NCI-H2107 (cell line): ENCODE results near the gene CLMP.
"Not testable (repeated sequence)": the region's sequence is repeated elsewhere in the genome, so short reads cannot be mapped to it uniquely, and the experiment has no call there.

Experiments used
- DNase-seq: peaks from one replicate; lab custom pipeline; 2025; lab: John Stamatoyannopoulos, UW

The CLMP gene

DNA sequence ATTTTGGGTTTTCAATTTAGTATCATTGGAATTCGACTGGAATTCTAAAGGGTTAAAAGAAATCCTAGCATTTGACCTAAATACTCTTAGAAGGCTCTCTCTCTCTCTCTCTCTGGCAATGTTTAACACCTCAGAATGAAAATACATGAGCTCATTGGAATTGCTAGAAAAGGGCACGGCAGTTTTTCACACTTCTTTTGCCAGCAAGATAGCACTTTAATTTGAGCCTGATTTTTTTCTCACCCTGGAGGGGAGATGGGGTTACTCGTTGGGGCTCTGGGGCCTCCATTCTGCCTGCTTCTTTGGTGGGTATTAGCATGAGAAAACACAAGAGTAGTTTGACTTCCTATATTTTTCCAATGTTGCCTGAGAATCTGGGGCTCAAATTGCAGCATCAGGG lies 22.8 kb upstream of the CLMP start:
- DNase-seq, result no peak

DNA sequence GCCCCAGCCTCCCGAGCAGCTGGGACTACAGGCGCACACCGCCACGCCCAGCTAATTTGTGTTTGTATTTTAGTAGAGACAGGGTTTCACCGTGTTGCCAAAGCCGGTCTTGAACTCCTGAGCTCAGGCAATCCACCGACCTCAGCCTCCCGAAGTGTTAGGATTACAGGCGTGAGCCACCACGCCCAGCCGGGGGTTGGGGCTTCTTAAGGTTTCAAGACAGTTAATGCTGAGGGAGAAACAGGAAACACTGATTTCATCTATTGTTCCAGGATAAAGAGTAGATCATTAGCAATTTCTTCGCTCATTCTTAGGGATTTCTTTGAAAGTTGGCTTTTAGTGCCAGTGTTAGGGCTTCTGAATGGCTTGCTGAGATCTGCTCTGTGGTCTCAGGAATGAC lies 21.2 kb upstream of the CLMP start:
- no peak for DNase-seq

DNA sequence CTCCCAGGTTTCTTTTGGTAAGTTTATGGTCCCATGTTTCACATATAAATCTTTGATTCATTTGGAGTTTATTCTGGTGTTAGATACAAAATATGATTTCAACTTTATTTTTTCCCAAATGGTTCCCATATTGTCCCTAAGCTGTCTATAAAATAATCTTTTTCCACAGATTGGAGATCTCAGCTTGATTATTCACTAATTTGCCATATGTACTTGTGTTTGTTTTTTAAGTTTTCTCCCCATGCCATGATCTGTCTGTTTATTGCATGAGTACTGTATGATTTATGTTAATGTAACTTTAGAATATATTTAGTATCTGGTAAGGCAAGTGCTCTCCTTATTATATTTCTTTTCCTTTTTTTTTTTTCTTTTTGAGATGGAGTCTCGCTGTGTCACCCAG lies 19.9 kb upstream of the CLMP start:
- no peak for DNase-seq

DNA sequence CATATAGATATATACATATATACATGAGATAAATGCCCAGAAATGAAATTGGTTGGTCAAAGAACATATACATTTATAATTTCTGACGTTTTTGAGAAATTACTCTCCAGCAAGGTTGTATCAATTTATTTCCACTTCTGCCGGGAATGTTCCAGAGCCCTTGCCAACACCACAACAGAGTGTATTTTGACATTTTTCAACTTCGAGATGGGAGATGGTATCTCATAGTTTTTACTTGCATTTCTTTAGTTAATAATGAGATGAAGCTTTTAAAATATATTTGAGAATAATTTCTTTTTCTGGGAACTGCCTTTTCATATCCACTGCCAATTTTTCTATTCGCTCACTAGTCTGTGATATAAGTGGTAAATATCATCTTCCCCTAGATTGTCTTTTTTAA lies 19.3 kb upstream of the CLMP start:
- no peak for DNase-seq

DNA sequence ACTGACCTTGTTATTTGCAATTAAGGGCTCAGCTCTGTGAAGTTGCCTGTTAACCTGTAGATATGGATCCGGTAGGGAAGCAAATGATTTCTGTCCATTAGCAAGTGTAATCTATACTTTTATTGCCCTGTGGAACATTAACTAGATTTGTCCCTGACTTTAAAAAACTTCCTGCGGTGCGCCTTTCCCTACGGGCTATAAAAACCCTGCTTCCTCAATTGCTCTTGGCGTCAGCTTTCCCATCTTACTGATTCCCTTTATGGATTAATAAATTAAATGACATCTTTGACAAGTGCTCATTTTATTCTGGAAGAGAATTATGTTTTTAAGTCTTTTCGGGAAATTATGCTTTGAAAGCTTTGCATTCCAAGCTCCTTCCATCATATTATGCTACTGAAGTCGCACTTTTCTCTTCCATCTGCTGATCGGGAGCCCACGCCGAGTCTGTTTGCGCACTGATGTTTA lies 18.3 kb upstream of the CLMP start:
- DNase-seq, result no peak

DNA sequence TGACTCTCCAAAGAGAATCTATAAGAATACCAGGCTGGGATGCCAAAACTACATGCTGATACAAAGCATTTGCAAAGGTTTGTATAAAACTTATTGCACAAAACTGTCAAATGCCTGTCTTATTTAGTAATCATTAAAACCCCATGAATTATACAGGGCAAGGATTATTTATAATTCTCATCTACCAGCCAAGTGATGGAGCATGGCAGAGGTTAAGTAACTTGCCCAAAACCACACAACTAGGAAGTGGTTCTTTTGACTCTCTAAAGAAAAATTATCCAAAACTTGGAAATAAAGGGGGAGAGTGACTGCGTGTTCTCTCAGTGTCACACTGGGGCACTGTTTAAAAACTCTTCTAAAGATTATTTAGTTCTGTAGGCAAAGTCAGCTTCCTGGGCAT lies 17.4 kb upstream of the CLMP start:
- no peak for DNase-seq

DNA sequence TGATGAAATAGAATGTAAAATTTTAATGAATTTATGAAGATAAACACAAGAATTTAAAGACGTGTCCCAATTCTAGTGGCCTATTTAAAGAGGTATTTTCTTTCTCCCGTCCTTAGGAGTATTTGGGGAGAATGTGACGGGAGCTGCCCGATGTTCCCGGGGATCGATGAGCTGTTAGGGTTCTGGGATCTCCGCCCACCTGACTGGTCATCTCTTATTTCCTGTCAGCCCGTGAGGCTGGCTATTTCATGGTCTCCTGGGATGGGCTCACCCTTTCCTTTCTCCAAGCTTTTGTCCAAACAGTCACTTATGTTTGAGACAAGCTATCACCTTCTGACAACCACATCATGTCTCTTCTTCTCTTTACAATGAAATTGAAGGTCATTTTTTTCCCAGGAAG lies 16.9 kb upstream of the CLMP start:
- no peak for DNase-seq

DNA sequence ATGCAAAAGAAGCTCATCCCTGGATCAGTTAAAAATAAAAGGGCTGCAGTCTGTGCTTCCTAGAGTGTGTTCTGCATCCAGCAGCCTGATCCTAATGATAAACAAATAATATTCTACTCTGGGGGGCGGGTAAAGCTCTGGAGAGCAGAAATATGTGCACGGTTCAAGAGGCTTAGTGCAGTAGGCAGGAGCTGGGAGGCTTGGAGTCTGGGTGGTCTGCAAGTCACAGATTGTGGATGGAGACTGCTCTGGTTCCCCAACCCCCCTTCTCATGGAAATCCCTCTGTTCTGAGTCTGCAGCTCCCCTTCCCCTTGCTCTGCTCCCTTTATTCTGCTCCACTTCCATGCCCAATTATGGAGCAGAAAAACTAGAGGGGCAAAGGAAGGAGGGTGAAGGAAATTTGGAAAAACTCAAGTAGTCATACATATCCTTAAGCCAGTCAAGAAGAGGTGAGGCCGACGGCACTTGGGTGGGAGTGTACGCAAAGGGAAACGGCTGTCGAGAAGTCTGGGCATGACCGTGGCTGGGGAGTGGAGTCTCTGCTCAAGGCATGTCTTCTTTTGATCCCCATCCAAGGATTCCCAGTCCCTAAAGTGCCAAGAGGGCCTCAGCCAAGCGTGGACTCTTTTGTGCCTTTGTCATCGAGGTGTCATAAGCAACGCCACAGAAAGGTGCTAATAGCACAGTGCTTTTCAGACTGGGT lies 16.3 kb upstream of the CLMP start:
- no peak for DNase-seq

DNA sequence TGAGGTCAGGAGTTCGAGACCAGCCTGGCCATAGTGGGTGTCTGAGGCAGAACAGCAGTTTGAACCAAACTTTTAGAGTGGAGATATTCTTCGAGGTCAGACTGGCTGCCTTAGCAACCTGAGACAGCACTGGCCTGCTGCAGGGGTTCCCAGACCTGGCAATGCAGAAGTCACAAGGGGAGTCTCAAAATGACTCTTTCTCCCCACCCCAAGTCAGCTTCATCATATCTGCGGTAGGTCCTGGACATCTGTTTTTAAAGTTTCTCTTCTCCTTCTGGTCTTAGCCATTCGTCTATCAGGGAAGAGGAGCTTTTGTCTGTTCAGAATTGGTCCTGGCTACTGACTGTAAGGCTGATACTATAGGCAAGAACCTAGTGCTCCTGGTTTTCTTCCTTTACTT lies 14.5 kb upstream of the CLMP start:
- DNase-seq, result no peak

DNA sequence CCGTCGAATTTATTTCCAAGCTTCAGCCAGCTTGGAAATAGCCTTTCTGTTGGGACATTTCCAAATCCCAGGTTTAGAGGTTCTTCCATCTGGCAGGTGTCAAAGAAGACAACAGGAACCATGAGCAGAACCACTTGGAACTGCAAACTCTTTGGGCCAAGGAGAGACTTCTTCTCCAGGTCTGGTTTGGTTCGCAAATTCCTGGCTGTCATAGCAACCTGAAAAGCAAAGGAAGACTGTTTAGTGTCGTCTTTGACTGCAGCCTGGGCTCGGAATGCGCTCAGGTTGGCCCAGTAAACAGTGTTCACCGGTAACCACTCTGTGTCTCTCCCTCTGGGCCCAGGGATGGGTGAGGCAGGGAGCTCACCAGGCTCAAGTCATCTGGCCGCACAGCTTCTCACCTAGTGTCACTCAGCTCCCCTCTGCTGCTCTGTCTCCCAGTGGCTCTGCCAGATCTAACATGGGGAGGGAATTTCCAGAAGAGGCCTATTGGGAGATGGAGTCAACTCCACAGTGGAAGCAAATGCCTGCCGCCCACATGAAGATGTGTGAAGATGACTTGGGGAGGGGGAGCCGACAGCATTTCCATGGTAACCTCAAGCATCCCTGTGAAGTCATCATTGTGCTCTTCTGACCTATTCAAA lies 11.9 kb upstream of the CLMP start:
- DNase-seq, result no peak

DNA sequence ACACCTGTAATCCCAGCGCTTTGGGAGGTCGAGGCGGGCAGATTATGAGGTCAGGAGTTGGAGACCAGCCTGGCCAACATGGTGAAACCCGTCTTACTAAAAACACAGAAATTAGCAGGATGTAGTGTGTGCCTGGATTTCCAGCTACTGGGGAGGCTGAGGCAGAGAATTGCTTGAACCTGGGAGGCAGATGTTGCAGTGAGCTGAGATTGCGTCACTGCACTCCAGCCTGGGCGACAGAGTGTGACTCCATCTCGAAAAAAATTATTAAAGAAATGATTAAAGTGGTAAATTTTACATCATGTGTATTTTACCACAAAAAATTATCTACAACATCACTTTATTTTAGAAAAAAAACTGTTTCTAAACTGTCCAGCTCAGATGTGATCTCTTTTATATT lies 11.0 kb upstream of the CLMP start:
- not testable (repeated sequence) for DNase-seq

DNA sequence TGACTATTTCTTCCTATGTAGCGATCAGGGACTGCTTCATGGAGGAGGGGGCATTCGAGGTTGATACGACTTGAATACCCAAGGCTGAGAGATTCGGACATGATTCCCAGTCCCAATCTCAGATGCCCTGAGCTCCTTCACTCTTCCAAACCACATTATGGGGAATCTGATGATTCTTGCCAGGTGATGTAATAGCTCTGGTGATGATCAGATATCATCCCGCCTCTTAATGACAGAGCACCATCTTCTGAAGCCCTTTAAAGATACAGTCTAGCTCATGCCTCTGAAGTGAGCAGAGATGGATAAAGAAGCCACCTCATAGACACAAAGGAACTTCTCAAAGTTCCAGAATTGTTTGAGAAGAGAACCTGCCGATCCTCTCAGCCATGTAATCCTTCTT lies 8.9 kb upstream of the CLMP start:
- no peak for DNase-seq

DNA sequence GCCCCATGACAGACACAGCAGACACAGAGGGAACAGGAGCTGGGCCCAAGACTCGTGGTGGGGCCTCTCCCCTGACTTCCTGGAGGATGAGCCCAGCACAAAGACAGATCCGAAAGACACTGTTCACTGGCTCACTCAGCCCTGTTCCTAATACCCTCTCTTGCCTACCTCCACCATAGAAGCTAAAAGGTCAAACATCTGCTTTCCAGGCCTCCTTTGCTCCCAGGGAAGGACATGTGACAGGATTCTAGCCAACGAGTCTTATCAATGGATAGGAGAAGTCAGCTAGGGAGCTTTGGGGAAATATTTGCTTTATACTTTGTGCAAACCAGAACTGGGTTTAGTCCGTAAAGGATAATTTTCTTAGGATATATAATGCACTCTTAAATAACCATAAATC lies 8.4 kb upstream of the CLMP start:
- no peak for DNase-seq

DNA sequence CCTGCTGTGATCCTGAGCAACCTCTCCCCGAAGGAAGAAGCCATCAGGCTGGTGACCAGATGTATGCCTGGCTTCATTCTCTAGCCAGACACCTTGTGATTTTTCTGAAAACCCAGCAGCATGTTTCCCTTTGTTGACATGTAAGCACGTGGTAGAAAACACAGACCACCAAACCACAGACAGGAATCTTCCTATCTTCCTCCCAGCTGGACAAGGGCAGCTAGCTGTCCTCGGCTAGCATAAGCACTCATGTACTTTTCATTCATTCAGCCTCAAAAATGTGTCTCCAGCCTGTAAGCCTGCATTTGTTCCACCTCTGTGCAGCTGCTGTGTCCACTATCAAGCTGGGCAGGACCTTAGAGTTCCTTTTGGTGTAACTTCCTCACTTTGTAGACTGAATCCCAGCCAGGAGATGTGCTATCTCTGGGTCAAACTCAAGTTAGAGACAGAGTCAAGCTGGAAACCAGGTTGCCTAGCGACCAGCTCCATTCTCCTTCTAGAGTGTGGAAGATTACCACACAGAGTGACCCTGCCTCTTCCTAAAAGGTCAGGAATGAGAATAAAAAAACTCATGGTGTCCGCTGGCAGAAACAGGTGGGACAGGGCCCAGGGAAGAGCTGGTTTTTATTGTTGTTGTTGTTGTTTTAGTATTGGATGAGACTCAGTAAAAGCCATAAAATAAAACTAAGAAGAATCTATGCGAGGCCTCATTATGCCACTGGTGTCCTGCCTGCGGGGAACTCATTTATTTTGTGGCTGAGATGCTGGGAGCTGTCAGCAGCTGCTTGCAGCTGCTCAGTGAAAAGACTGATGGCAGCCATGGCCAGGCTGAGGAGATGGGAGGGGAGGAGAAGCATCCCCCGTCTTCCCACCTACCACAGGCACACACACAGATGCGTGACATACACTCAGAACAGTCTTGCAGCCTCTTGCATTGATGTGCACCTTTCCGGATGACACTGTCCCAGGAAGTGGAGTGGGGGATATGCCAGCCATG lies 7.4 kb upstream of the CLMP start:
- DNase-seq, result no peak

DNA sequence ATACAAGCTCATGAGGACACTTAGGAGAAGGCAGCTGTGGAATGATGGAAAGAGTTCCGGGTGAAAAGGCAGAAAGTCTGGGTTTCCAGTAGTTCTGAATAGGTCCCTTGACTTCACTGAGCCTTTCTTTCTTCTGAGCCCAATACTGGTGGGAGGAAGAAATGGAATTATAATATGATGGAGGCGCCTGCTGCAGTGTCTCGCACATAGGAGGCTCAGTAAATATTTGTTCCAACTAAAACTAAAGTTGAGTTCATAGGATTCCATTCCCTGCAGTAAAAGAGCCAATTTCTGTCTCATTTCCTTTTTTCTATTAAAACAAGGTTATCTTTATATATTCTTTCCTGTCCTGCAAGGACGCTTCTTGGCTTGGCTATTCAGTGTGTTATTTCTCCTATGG lies 5.2 kb upstream of the CLMP start:
- DNase-seq, result no peak

DNA sequence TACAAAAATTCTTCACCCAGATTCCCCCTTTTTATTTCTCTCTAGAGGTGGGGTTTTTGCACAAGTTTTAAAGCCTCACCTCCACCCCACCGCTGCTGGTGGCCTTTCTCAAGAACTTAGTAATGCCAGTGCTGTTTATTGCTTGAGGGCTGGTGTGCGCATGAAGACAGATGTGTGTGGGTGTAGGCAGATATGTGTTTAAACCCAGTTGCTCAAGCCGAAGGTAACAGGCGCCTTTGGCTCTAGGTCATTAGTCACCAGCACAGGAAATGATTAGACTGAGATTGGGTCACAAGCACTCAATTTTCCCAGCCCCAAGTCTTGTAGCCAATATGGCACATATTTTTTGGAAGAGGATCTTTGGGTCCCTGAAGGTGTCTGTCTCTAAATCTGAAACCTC lies 2.7 kb upstream of the CLMP start:
- DNase-seq, result no peak

DNA sequence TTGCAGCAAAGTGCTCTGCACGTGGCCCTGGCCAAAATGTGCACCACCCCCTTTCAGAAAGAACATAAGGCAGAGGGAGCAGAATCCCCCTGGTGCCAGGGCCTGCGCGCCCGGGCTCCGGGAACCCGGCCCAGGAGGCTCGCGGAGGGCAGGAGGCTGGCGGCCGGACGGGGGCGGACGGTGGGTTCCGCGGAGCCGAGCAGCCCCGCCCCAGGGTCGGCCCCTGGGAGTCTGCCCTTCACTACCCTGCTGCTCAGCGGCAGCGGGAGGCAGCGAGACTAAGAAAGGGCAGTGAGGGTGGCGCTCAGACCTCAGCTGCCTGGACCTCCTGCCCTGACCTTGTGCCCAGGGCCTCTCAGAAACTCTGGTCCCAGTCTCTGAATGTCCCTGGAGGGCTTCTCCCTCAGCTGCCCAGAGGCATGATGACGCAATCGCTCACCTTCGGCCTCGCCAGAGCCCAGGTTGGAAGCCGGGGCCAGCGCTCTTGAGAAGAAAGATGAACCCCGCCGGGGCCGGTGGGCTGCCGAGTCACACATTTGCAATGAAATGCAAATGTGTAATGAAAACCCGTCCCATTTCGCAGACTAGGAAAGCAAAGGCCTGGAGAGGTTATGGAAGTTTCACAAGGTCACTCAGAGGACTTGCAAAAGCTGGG lies 1.1 kb upstream of the CLMP start:
- DNase-seq, result no peak

DNA sequence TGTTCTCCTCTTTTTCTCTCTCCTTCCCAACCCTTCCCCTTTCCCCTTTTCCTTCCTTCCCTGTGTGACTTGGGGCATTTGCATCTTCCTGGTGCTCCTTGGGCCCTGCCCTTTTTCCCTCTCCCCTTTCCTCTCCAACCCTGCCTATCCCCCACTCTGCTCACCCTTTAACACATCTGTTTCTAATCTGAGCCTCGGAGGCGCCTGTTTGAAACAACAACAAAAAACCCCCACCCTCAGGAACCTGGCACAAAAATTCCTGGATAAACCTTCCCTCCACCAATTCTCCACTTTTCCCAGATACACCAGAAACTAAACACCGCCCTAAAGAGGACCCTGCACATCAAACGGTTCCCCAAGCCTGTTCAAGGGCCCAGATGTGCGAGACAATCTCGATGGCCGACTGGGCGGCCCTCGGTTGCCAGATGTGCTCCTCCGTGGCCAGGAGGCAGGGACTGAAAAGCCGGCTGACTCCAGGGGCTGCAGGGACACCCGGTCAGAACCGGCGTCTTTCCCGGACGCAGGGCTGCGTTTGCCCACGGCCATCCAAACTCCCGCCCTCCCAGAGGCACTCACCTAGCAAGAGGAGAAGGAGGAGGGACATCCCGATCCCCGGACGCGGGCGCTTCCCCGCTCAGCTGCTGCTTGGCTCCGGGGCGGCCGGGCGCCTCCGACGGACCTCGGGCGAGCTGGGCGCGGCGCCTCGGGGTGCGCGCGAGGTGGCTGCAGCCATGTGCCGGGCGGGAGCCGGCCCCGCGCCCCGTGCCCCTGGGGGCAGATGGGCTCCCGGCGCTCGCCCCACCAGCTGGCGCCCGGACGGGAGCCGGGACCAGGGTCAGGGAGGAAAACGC lies 486 bp downstream of the CLMP start:
- no peak for DNase-seq

DNA sequence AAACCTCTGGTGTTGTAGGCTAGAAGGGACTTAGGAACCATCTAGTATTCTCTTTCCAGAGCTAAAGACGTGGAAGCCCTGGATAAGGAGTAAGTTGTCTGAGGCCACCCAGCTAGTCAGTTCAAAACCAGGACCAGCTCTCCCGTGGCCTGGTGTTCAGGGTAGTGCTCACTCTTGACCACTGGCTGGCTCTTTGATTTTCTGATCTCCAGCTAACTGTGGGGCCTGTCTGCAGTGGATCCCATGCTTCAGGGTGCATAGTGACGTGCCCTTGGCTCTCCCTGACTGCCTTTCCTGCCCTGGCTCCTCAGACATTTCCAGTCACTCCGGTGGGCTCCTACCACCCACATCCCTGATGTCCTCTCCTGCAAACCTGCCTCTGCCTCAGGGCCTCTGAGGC lies 1.3 kb downstream of the CLMP start:
- DNase-seq, result no peak

DNA sequence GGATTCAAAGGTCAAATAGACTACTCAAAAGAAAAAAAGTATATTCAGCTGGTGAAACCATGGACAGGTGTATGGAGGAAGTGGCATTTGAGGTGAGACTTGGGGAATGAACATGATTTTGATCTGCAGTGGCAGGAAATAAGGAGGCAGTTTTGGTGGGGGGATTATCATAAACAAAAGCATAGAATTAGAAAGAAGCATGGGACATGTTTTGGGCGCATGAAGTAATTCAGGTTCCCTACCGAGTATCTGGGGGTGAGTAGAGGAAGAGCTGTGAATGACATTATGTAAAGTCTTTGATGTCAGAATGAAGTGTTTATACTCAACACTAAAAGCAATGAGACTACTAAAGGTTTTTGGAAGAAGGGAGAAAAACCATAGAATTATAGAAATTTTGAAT lies 3.1 kb downstream of the CLMP start:
- DNase-seq, result no peak

DNA sequence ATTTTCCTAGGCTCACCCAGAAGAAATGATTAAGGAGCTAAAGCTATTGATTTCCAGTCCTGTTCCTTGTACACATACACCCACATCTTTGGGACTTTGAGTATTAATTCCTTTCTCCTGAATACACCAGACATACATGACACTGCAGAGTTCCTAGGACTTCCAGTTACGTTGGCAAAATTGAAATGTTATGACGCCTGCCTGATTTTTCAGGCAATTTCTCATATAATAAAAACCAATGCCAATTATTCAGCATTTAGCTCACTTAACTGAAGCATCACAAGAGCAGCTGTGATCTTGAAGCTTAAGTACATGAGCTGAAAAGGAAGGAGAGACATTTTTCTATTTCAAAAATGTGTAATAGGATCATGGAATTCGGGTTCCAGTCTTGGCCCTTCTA lies 4.5 kb downstream of the CLMP start:
- no peak for DNase-seq
